K562 (cell line): ENCODE data around the gene SH2D5. TPM values are rescaled to one million over a fixed set of nuclear protein-coding genes. Genes with fewer than 3 reads are reported as not detected.
A peak's percentile ranks its signal among the peaks of the same experiment; 100 is the strongest.

Experiments
- ATAC-seq: fragments of 200-7000 bp; cut with Tn5 transposase; 3 replicates; pipeline ENCODE4 v1.9.1; 2020; ENCODE audit warnings: moderate library complexity
- BruUV-seq: library from RNA; stranded (reverse); fragments of 400-500 nt; replicated peaks from 2 replicates; lab custom pipeline; 2021; lab: Mats Ljungman, UMichigan
- CTCF ChIA-PET: fragments of 300-600 bp; formaldehyde crosslinking; extraction: SDS; loops from one replicate; lab custom pipeline; 2021; ENCODE audit warnings: low intra/inter-chr PET ratio; lab: Yijun Ruan, JAX
- POLR2A ChIA-PET: fragments of 300-600, 350-650 bp; sonication (Branson Sonifier 250); formaldehyde crosslinking; extraction: SDS; loops from one replicate; lab custom pipeline; 2021; ENCODE audit warnings: antibody characterized with exemption, inconsistent platforms; lab: Yijun Ruan, JAX
- DNase-seq, 4 experiments: peaks; one replicate each; pipeline versions ENCODE4 v3.0.0 to v3.0.0-alpha.2; 2011 to 2018; ENCODE audit warnings: low spot score in 3 of 4, mixed read lengths in 3 of 4; ENCODE audit errors: extremely low read depth in 1 of 4
- FAIRE-seq: peaks from 2 replicates; lab custom pipeline; 2011; peaks lifted over from hg19 to GRCh38; lab: Jason Lieb, UNC
- H2AFZ ChIP-seq: 2 replicates; pipeline ENCODE4 v1.6.0; 2011; ENCODE audit warnings: low read depth, low read length, control low read depth, inconsistent platforms
- H3K27ac ChIP-seq: fragments of 200-600 bp; 3 replicates; pipeline ENCODE4 v1.8.0; 2011; ENCODE audit warnings: low read depth, mild to moderate bottlenecking, control low read depth, inconsistent platforms, low read length, moderate library complexity, mixed read lengths; ENCODE audit errors: extremely low read depth
- H3K27me3 ChIP-seq, 2 experiments: fragments of 300-600 bp in 1 of 2; 2 replicates in 1 of 2; 3 replicates in 1 of 2; pipeline versions ENCODE4 v1.6.0 to v1.8.0; 2011; ENCODE audit warnings: inconsistent platforms in 2 of 2, low read length in 2 of 2, mild to moderate bottlenecking in 1 of 2, mixed read lengths in 1 of 2, moderate library complexity in 1 of 2; ENCODE audit not compliant: control insufficient read depth in 2 of 2, insufficient read depth in 2 of 2
- H3K36me3 ChIP-seq: fragments of 300-600 bp; 3 replicates; pipeline ENCODE4 v1.8.0; 2011; ENCODE audit warnings: mild to moderate bottlenecking, low read length, inconsistent platforms; ENCODE audit not compliant: control insufficient read depth, insufficient read depth
- H3K4me1 ChIP-seq, 2 experiments: fragments of 200-600 bp in 1 of 2; replicated peaks in 1 of 2; 2 replicates in 1 of 2; 3 replicates in 1 of 2; pipeline versions ENCODE4 v1.5.1 to v1.8.0; 2011; ENCODE audit warnings: inconsistent platforms in 2 of 2, low read length in 2 of 2, mild to moderate bottlenecking in 1 of 2, mixed read lengths in 1 of 2, moderate library complexity in 1 of 2; ENCODE audit not compliant: control insufficient read depth in 2 of 2, insufficient read depth in 2 of 2
- H3K4me2 ChIP-seq: 2 replicates; pipeline ENCODE4 v1.6.1; 2011; ENCODE audit warnings: low read length, control low read depth, inconsistent platforms, mixed read lengths; ENCODE audit not compliant: insufficient read depth
- H3K4me3 ChIP-seq: fragments of 200-600 bp; sonication (generic), shearing (Covaris generic); 2 replicates; pipeline ENCODE4 v1.5.1; 2016; ENCODE audit warnings: control low read depth, inconsistent platforms
- H3K79me2 ChIP-seq: fragments of 200-600 bp; 3 replicates; pipeline ENCODE4 v1.8.0; 2011; ENCODE audit warnings: low read length, inconsistent platforms; ENCODE audit not compliant: control insufficient read depth, insufficient read depth
- H3K9ac ChIP-seq, 2 experiments: 2 replicates each; pipeline versions ENCODE4 v1.6.0 to v1.6.1; 2011; ENCODE audit warnings: low read depth in 2 of 2, low read length in 2 of 2, control low read depth in 1 of 2, inconsistent platforms in 1 of 2, mild to moderate bottlenecking in 1 of 2, mixed read lengths in 1 of 2; ENCODE audit not compliant: insufficient read depth in 1 of 2
- H3K9me1 ChIP-seq: one replicate; pipeline ENCODE4 v1.6.0; 2011; ENCODE audit warnings: inconsistent platforms, mild to moderate bottlenecking, low read length, moderate library complexity; ENCODE audit not compliant: control insufficient read depth, insufficient read depth
- H3K9me3 ChIP-seq: replicated peaks from 2 replicates; pipeline ENCODE4 v1.5.1; 2011; ENCODE audit warnings: low read depth, low read length, inconsistent platforms; ENCODE audit not compliant: control insufficient read depth, insufficient read depth
- H4K20me1 ChIP-seq: replicated peaks from 2 replicates; pipeline ENCODE4 v1.6.1; 2011; ENCODE audit warnings: low read length, inconsistent platforms, mixed read lengths; ENCODE audit not compliant: control insufficient read depth, insufficient read depth
- BCOR ChIP-seq: fragments of 450-650 bp; IDR thresholded peaks from 2 replicates; pipeline ENCODE4 v1.6.1; 2016
- CBX2 ChIP-seq: fragments of 200-600 bp; sonication (generic); IDR thresholded peaks from one replicate; pipeline ENCODE4 v1.6.1; 2012; ENCODE audit warnings: mild to moderate bottlenecking, low read length, inconsistent platforms; ENCODE audit not compliant: insufficient read depth, poor library complexity, severe bottlenecking
- FOXM1 ChIP-seq, 2 experiments: fragments of 450-650 bp in 1 of 2; sonication (generic) in 1 of 2; formaldehyde crosslinking in 1 of 2; IDR thresholded peaks; 2 replicates each; pipeline versions ENCODE4 v1.6.1 to v1.9.0; 2017 to 2022; ENCODE audit warnings: low read depth in 2 of 2, mild to moderate bottlenecking in 2 of 2, missing genetic modification reagents in 1 of 2, moderate library complexity in 1 of 2
- GABPA ChIP-seq: fragments of 200-800 bp; sonication (Bioruptor generic); conservative IDR thresholded peaks from 2 replicates; pipeline ENCODE4 v1.6.1; 2016; ENCODE audit warnings: low read depth, missing genetic modification characterization, missing compliant biosample characterization
- JUNB ChIP-seq: fragments of 450-650 bp; formaldehyde crosslinking; conservative IDR thresholded peaks from 2 replicates; pipeline ENCODE4 v1.4.0; 2020; ENCODE audit warnings: mild to moderate bottlenecking
- NR3C1 ChIP-seq: sonication (generic); formaldehyde crosslinking; IDR thresholded peaks from 2 replicates; pipeline ENCODE4 v1.8.1; 2022; ENCODE audit warnings: missing genetic modification reagents
- PHF8 ChIP-seq: fragments of 200-600 bp; sonication (generic); IDR thresholded peaks from 2 replicates; pipeline ENCODE4 v1.6.1; 2012; ENCODE audit warnings: mixed run types, mild to moderate bottlenecking, inconsistent platforms, low read length, moderate library complexity, borderline replicate concordance
- ZBTB7A ChIP-seq: IDR thresholded peaks from 2 replicates; pipeline ENCODE4 v1.6.1; 2011; ENCODE audit warnings: low read depth, mild to moderate bottlenecking, low read length, moderate library complexity, borderline replicate concordance; ENCODE audit not compliant: control insufficient read depth
- ZNF75A ChIP-seq: fragments of 450-650 bp; formaldehyde crosslinking; IDR thresholded peaks from 2 replicates; pipeline ENCODE4 v1.4.0; 2020; ENCODE audit warnings: mild to moderate bottlenecking
- WGBS: fragments of 100-300 bp; shearing (Covaris generic); methylation state at CpG from one replicate; pipeline ENCODE4 v1.1.6; 2016; ENCODE audit warnings: low coverage, mixed read lengths; ENCODE audit not compliant: insufficient coverage; ENCODE audit errors: missing lambda C conversion rate; 5-methylcytosine and 5-hydroxymethylcytosine counted together
- in situ Hi-C: fragments of 300-500 bp; cut with MboI; formaldehyde crosslinking; loops from 4 replicates; pipeline ENCODE4 v1.15.0; 2018; ENCODE audit warnings: inconsistent platforms, mixed read lengths
- intact Hi-C: fragments of 100-400 bp; cut with micrococcal nuclease; formaldehyde crosslinking; loops from 2 replicates; pipeline ENCODE4 v1.14.2; 2022
- polyA plus RNA-seq, 8 experiments: library from polyadenylated mRNA; depleted of rRNA in 4 of 8; stranded (reverse) in 5 of 8; unstranded in 3 of 8; fragments of >200 nt; fragmentation: Nextera tagmentation in 2 of 8; fragmentation: Illumina TruSeq in 1 of 8; extraction: Ambion mirVana in 2 of 8; extraction: Trizol in 1 of 8; gene quantifications; 2 replicates each; pipeline versions ENCODE4 v1.2.1 to v1.2.3, GENCODE V29; 2011 to 2014; ENCODE audit warnings: inconsistent platforms in 1 of 8, missing spikeins in 1 of 8
- total RNA-seq, 7 experiments: library from RNA; depleted of rRNA in 6 of 7; stranded (reverse); fragments of >200 nt in 6 of 7; fragmentation: Illumina TruSeq in 2 of 7; extraction: Trizol in 2 of 7; gene quantifications; 2 replicates each; pipeline versions ENCODE4 v1.2.1 to v1.2.3, GENCODE V29; 2011 to 2021; ENCODE audit warnings: low replicate concordance in 1 of 7
- TF ChIP-seq, protein P1 (sequence below): fragments of 450-650 bp; IDR thresholded peaks from 2 replicates; pipeline ENCODE4 v1.6.1; 2016; ENCODE audit warnings: mild to moderate bottlenecking
- TF ChIP-seq, protein P2 (sequence below): fragments of 450-650 bp; formaldehyde crosslinking; IDR thresholded peaks from 2 replicates; pipeline ENCODE4 v1.4.0; 2020; ENCODE audit warnings: mild to moderate bottlenecking, moderate library complexity

The SH2D5 gene
- total and polyA plus RNA-seq, 9 of the 15 experiments (the other 6 are each of a cell fraction or from before 2014, with no cell fraction given): 0.06 to 0.11 TPM; not detected in 7

DNA sequence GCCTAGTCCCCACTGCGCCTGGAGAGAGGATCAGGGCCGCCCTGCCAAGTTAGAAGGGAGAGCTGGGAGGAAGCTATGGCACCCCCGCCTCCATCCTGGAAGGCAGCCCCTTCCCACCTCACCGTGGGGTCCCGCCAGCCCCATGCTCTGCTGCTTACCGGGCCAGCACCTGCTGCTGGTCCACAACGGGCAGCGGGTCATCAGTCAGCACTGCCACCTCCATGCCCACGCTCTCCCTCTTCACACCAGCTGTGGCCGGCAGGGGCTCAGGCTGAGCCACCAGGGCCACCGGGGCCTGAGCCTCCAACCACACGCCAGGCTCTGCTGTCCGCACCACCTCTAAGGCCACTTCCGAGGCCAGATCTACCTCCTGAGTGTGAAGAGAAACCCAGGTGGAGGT is 47.9 kb downstream of the SH2D5 start:
- CTCF ChIA-PET: no interaction called here

More for the DNA sequence above, 47.9 kb downstream of the SH2D5 start:
- H3K9me1 ChIP-seq: no peaks in the 10 kb centered on the region
- BruUV-seq: no TSS peak
- 30% methylated on average over 14 of the region's 14 CpGs for WGBS
- no peak for FAIRE-seq
- TF ChIP-seq JUNB (CRISPR knock-in tag) (no peak), ZNF75A (CRISPR knock-in tag) (no peak), NR3C1 (CRISPR knock-in tag) (no peak), CBX2 (no peak), BCOR (no peak), FOXM1 (IDR thresholded peaks at IDR 0.05; ENCODE audit: low read depth) (no peak), FOXM1 (CRISPR knock-in tag; IDR thresholded peaks at IDR 0.05; ENCODE audit: low read depth) (no peak), GABPA (tag) (no peak), ZBTB7A (no peak), PHF8 (no peak)
- TF ChIP-seq, protein P1, sequence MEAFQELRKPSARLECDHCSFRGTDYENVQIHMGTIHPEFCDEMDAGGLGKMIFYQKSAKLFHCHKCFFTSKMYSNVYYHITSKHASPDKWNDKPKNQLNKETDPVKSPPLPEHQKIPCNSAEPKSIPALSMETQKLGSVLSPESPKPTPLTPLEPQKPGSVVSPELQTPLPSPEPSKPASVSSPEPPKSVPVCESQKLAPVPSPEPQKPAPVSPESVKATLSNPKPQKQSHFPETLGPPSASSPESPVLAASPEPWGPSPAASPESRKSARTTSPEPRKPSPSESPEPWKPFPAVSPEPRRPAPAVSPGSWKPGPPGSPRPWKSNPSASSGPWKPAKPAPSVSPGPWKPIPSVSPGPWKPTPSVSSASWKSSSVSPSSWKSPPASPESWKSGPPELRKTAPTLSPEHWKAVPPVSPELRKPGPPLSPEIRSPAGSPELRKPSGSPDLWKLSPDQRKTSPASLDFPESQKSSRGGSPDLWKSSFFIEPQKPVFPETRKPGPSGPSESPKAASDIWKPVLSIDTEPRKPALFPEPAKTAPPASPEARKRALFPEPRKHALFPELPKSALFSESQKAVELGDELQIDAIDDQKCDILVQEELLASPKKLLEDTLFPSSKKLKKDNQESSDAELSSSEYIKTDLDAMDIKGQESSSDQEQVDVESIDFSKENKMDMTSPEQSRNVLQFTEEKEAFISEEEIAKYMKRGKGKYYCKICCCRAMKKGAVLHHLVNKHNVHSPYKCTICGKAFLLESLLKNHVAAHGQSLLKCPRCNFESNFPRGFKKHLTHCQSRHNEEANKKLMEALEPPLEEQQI: no peak
- TF ChIP-seq, protein P2, sequence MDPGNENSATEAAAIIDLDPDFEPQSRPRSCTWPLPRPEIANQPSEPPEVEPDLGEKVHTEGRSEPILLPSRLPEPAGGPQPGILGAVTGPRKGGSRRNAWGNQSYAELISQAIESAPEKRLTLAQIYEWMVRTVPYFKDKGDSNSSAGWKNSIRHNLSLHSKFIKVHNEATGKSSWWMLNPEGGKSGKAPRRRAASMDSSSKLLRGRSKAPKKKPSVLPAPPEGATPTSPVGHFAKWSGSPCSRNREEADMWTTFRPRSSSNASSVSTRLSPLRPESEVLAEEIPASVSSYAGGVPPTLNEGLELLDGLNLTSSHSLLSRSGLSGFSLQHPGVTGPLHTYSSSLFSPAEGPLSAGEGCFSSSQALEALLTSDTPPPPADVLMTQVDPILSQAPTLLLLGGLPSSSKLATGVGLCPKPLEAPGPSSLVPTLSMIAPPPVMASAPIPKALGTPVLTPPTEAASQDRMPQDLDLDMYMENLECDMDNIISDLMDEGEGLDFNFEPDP (CRISPR knock-in tag): no peak
- TF ChIP-seq, all 486 proteins: peak for 0
- in situ Hi-C loops: no loop called here
- Histone ChIP-seq H3K9me3 (no peaks in the 10 kb centered on the region), H3K27me3 (peaks cover 60 to 83% of the 10 kb centered on the region in 2 experiments), H3K4me1 (peaks cover 0 to 27% of the 10 kb centered on the region in 2 experiments; a peak in 2 of 5 replicates), H3K27ac (no peak overlapping the region), H2AFZ (no peak overlapping the region), H4K20me1 (0 out of 2 replicates have a peak, but pooled peaks cover 6% of the 10 kb centered on the region), H3K9ac (0 out of 4 replicates have a peak overlapping the region, but pooled peaks of 1 of the 2 experiments have one; percentile 43), H3K79me2 (no peaks in the 10 kb centered on the region), H3K4me2 (no peak overlapping the region), H3K4me3 (no peak overlapping the region), H3K36me3 (no peaks in the 10 kb centered on the region)
- DNase-seq (no peak), ATAC-seq (no peak)
- intact Hi-C loops: no loop called here
- POLR2A ChIA-PET: interaction anchor here (0.6 kb wide), 2 partner anchors 20 to 586 kb away, joined by 3 read pairs; no protein-coding TSS in a partner anchor
